Head of caudate nucleus (tissue), 42 donors: Measurements from ENCODE around the gene JSRP1.

Experiments
- DNase-seq, 42 donors: peaks; one replicate each; pipeline versions ENCODE4 v3.0.0 to v3.0.0-alpha.2; 2020 to 2021; ENCODE audit warnings: mixed read lengths in 7 of 42
- intact Hi-C: fragments of 100-400 bp; cut with DNase I; formaldehyde crosslinking; loops from one replicate; pipeline ENCODE4 v1.15.0; 2022

Gene JSRP1

GRCh38 chr19:2212861-2213711, 43.1 kb downstream of the JSRP1 start:
- intact Hi-C loops: no loop called here
- DNase-seq: no peak

DNA sequence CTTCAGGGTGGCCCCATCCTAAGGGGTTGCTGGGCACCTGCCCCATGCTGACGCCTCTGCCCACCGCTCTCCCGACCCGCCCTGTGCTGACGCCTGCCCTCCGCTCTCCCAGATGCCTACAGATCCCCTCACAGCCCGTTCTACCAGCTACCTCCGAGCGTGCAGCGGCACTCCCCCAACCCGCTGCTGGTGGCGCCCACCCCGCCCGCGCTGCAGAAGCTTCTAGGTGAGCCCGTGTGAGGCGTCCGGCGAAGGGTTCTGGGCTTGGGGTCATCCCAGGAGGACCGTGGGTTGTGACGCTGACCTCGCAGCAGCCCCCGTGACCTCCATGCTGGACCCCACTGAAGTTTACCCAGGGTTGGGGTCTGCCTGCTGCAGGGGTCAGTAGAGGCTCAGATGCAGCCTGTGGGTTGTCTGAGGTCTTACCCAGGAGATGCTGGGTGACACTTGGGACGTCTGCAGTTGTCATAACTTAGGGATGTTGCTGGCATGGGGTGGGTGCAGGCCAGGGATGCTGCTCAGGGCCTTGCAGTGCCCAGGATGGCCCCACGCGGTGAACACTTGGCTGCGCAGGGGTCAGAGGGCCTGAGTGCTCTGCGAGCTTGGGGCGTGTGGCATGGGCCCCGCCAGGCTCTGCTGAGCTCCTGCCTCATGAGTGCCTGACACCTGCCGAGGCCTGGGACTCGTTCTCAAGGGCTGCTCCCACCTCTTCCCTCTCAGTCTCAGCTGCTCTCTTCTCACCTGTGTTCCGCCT, 45.1 kb downstream of the JSRP1 start:
- DNase-seq: no peak
- intact Hi-C loops: no loop called here

- DNase-seq: no peak
- intact Hi-C loops: no loop called here
Measured at GRCh38 chr19:2210206-2210605, 46.0 kb downstream of the JSRP1 start.

GRCh38 chr19:2209408-2209807, 46.8 kb downstream of the JSRP1 start:
- intact Hi-C loops: no loop called here
- DNase-seq: no peak

- no peak for DNase-seq
- intact Hi-C loops: no loop called here
Measured at GRCh38 chr19:2208975-2209374, 47.2 kb downstream of the JSRP1 start.

DNA sequence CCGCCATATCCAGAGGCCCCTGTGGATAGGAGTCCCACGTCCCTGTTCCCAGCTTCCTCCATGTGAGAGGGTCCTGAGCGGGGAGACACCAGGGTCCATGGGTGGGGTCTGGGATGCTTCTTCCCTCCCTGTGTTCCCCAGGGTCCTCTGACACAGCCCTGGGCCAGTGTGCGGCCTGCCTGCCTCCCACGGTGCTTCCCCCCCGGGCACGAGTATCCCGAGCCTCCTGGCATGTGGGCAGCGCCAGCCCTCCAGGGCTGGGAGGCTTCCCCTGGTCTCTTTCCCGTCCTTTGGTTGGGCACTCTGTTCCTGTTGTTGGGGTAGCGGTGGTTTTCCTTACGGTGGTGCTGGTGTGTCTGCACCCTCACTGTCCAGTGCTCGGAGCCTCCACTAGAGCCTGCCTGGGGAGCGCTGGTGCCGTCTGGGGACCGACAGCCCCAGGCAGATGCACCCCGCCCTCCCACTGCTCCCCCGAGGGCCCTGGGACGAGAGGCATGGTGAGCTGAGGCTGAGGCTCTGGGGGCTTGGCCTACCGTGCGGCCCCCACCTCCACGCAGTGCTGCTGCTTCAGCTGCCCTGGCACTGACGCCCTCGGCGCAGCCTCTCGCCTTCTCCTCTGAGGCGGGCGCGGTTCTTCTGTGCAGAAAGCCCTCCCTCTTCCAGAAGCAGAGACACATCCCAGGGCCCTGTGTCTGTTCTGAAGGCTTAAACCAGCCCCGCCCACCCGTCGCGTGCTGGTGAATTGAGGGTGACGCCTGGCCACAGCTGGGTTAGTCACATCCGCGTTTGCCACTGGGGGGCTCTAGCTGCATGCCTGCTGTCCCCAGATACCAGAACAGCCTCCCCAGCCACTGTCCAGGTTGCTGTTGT, 48.0 kb downstream of the JSRP1 start:
- intact Hi-C loops: no loop called here
- DNase-seq: peak in 36 of 42 donors; percentile 22 to 82 (median 54)

GRCh38 chr19:2207008-2207407, 49.2 kb downstream of the JSRP1 start:
- DNase-seq: no peak
- intact Hi-C loops: no loop called here

GRCh38 chr19:2202366-2202765, 53.9 kb downstream of the JSRP1 start:
- DNase-seq: peak in 41 of 42 donors; percentile 27 to 86 (median 67)
- intact Hi-C loops: no loop called here
